NOMO-1 treated with DMSO at 0.1 percent for 48 hours (cell line): Measurements from ENCODE around the gene FBXO5.
"Not testable (repeated sequence)": the region's sequence is repeated elsewhere in the genome, so short reads cannot be mapped to it uniquely, and the experiment has no call there.

Source experiments
- DNase-seq: peaks from one replicate; lab custom pipeline; 2025; ENCODE audit not compliant: unreplicated experiment; lab: John Stamatoyannopoulos, UW

Gene FBXO5, protein sequence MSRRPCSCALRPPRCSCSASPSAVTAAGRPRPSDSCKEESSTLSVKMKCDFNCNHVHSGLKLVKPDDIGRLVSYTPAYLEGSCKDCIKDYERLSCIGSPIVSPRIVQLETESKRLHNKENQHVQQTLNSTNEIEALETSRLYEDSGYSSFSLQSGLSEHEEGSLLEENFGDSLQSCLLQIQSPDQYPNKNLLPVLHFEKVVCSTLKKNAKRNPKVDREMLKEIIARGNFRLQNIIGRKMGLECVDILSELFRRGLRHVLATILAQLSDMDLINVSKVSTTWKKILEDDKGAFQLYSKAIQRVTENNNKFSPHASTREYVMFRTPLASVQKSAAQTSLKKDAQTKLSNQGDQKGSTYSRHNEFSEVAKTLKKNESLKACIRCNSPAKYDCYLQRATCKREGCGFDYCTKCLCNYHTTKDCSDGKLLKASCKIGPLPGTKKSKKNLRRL

DNA sequence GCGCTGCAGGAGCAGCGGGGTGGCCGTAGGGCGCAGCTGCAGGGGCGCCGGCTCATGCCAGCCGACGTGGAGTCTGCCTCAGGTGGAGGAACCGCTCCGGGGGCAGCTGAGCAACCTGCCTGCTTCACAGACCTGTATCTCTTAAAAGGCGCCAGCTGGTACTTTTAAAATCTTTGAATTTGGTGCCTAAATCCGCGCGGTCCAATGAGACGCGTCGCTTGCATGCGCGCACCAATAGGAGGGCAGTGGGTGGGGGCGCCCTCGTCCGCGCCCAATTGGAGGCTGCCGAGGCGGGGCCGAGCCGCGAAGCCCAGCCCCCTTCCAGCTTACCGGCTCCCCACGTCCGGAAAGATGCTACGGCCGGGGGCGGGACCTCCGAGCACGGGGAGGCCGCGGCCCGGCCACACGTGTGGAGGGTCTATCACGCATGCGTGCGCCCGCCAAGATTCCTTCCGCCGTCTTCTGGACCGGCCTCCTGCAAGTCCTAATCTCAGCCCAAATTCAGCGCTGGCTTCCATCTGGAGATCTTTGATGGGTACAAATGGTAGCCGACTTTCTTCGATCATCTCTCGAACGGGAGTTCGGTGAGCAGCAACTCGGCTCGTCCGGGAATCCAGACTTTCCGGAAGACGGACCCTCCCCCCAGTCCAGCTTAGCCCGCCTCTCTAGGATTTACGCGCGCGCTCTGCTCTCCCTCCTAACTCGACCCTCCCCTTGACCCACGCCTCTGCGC, at the start of gene FBXO5:
FBXO5 (minus strand) TSS at position 138 of the 733 bp plus-strand sequence; CDS start at position 56, 82 bp downstream.
- DNase-seq = peak; percentile 95

DNA sequence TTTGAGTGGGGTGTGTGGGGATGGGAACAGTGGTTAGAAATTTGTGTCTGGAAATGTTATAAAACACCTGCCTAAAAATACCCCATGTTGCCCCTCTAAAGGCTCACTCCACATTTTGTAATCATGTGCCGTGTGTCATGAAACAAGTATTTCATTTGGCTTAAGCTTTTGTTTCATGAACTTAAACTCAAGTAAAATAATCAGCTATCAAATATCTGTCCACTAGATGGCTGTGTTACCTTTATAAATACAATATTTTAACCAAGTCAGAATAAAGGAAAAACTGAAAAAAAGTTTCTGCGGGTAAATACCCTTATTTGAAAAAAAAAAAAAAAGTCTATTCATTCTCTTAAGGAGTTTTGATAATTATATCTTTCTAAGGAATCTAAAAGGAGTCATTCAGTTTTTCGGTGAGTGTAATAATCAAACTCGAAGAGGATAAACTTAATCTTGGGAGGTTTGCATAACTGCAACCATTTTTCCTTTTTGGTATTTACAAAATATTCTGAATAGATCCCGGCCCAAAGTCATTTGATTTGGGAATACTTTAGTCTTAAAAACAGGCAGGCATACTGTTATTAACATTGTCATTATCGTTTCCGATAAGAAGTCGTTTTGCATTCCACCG, 49.5 kb upstream of the FBXO5 start:
- DNase-seq = peak; percentile 37

DNA sequence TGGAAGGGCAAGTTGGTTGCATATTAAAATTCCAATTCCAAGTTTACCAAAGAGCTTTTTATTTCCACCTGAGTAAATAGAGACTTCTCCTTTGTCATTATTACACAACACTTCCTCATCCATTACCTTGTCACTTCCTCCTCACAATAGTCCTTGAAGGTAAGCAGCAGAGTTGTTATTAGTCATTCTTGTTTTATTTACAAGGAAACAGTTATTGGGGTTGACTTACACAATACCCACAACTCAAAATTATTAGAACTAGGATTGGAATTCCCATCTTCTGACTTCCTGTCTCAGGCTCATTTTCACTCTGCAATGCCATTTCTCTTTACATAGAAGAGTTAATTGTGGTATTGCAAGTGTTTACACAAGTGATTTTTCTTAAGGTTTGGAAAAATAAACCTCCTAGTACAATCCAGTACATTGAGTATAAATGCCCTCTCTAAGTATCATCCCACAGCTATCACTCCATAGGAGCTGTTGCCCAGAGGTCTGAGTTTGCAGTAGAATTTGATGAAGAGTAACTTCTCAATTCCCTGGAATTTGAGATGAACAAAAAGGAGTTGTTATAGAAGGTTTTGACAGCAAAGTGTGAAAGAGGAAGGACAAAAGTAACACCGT, 48.6 kb upstream of the FBXO5 start:
- no peak for DNase-seq

DNA sequence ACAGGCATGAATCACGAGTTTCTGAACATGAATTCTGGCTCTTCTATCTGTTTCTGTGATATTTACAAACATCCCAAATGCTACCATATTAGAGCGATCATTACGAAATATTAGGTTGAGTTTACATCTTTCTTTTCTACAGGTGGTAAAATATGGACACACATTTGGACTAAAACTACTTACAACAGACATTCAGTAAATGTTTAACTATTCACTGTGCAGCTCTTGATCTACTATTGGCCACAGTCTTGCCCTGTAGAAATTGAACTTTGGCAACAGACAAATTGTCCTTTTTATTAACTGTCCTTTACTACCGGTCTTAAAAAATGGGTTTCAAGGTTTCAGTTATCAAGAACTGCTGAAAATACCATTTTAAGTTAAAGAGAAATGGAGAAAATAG, 46.1 kb upstream of the FBXO5 start:
- DNase-seq = no peak

DNA sequence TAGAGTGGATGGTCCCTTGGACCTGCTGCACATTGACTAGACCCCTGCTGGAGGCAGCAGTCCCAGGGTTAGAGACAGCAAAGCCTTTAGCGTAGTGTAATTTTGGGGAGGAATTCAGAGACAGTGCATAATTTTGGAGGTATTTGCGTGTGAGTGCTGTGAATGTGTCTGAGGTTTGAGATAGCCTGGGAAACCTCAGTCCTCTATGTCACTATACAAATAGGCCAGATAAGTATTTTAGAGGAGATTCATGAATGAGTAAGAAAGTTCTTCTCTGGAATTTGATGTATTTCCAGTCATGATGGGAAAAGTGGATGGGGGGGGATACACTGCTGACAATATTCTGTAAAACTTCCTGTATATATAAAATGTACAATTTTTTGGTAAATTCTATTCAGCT, 45.4 kb upstream of the FBXO5 start:
- no peak for DNase-seq

DNA sequence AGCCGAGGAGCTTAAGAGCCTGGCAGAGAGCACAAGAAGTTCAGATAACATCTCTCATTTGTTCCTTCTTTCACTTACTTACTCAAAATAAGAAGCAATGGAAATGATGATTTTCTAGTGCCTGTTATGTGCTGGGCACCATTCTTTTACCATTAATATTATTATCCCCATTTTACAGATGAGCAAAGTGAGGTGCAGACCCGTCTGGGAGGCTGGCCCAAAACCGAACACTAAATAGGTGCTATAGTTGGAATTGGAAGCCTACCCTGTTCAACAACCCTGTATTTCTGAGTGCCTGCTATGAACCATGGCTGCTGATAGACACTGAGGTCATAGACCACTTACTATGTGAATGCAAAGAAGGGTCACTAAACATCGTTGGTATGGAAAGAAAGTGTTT, 44.6 kb upstream of the FBXO5 start:
- DNase-seq = no peak

DNA sequence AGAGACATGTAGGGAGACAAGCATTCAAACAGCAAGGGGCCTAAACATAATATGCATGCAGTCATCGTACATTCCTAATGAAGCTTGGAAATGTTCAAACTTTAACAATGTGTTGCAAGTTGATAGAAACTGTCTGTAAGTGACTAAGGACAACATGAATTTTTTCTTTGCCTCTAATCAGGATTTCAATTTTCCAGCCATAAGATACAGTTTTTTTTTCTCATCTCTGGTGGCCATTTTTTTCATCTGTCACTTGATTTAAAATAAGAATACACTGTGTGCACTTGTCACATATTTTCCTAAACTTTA, 41.8 kb upstream of the FBXO5 start:
- no peak for DNase-seq

DNA sequence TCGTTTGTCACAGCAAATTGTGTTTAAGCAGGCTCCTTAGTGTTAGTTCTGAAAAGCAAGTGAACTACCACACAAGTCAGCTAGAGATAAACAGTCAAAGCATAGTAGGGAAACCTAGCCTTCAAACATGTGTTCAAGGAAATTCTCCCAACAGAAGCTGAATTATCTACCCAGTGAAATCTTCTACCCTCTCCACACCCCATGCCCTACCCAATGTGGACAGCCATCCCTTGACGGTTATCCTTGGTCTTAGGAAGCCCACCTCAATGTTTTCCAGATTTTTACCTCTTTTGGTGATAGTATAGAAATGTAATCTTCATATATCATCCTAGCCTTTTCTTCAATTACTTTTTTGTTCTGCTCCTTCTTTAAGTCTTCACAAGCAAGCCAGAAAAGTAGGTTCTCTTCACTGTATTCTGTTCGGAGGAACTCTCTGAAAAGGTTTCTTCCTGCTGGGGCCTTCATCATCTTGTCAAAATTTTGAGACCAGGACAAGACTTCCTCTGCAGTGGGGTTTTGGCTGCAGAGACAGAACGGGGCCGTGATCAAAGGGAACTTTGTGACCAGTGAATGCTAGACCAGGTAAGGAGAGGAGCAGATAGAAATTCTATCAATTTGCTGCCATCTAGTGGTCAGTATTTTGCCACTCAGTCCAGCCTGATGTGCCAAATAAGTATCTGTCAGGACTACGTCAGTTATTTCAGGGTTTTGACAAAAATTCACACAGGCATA, 41.3 kb upstream of the FBXO5 start:
- DNase-seq = peak; percentile 43

DNA sequence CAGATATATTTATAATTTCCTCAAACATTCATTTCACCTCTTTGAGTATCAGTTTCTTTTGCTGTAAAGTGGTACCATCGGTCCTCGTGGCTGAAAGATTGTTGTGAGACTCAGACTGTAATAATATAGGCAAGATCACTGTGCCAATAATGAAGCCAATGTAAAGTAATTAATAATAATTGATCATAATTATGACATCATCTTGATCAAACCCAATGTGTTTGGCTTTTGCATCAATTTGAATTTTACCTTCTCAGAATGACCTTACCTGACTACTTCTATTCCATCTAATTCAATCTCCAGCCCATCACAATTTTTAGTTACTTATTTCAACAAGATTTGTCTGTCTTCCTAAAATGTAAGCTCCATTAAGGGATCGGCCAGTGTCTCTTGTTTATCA, 35.5 kb upstream of the FBXO5 start:
- no peak for DNase-seq

DNA sequence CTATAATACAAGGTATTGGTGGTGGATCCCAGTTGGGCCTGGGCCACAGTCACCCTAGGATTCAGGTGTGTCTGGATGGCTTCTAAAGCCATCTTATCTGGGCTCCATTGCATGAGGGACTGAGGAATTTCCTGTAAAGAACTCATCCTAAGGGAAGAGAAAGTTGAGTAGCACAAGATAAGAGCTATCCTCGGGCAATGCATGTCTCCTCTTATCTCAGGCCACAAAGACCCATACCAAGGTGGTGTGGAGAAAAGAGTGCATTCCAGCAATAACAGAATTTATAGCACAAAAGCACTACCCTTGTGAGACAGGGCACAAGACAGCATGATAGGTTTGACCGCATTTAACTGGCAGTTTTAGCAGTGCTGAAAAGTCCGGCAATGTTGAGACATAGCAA, 34.0 kb upstream of the FBXO5 start:
- DNase-seq = no peak

DNA sequence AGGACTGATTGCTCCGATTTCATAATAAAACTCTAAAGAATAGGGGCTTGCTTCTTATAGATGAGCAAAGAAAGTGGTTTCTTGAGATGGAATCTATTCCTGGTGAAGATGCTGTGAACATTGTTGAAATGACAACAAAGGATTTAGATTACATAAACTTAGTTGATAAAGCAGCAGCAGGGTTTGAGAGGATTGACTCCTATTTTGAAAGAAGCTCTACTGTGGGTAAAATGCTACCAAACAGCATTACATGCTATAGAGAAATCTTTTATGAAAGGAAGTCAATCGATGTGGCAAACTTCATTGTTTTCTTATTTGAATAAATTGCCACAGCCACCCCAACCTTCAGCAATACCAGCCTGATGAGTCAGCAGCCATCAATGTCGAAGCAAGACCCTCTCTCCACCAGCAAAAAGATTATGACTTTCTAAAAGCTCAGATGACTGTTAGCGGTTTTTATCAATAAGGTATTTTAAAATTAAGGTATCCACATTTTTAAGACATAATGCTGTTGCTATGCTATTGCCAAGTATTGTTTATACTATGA, 32.3 kb upstream of the FBXO5 start:
- no peak for DNase-seq

DNA sequence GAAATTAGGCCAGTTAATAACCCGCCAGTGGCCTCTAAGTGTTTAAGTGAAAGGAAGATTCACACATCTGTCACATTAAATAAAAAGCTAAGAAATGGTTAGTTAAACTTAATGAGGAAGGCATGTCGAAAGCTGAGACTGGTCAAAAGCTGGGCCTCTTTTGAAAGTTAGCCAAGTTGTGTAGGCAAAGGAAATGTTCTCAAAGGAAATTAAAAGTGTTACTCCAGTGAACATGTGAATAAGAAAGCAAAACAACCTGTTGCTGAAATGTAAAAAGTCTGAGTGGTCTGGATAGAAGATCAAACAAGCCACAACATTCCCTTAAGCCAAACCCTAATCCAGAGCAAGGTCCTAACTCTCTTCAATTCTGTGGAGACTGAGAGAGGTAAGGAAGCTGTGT, 30.6 kb upstream of the FBXO5 start:
- DNase-seq = no peak

DNA sequence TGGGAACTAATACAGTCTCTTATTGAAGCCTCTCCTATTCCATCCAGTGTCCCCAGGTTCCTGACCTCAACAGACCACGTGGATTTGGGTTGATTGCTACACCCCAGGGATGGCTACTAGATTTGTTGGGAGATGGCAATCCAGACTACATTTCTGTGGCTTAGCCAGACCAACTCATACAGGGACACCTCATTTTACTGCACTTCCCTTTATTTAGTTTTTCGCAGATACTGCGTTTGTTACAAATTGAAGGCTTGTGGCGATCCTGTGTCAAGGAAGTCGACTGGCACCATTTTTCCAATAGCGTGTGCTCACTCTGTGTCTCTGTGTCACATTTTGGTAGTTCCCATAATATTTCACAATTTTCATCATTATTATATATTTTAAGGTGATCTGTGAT, 30.0 kb upstream of the FBXO5 start:
- no peak for DNase-seq

DNA sequence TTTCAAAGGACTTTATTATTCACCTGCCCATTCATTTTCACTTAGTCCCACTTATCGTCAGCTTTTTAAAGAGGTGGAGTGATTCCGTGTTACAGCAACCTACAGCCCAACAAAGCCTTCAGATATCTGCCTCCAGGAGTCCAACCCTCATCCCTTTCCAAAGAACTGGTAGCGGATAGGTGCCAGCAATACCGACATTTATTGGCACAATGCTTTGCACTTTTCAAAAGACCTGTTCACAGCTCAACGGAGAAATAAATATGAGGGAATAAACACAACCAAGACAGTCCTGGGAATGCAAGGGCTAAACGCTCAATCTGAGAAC, 20.5 kb upstream of the FBXO5 start:
- no peak for DNase-seq

DNA sequence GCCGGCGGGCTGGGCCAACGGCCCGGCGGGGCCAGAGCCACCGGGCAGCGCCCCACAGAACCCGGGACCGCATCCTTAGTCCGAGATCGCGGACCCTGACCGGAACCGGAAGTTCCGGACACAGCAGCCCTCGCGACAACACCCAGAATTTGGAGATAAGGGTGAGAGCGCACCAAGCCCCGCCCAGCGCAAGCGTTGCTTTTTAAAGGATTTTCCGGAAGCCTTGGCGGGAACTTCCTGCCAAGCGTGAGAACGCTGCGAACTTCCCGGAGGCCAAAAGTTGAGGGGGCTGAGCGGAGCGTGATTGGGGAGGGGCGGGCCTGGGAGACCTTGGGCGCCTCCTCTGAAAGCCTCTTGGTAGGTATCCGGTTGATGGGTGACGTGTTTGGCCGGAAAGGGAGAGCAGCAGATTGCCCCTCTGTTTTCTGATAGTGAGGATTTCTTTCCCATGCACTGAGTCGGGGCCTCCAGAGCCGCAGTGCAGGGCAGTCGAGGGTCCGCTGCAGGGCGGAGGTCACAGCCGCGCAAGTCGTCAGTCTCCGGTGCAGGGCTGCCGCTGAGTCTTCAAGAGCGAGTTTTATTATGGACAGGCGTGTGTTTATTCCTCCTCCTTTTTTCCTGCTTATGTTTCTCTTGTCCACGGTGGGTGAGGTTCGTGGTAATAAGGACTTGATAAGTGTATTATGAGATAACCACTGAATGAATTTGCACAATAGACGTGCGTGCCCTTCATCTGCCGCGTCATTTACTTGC, 19.9 kb upstream of the FBXO5 start, which contains the start of gene MTRF1L:
MTRF1L (minus strand) TSS at position 97 of the 753 bp plus-strand sequence; CDS start at position 73, 24 bp downstream.
- peak; percentile 90 for DNase-seq

DNA sequence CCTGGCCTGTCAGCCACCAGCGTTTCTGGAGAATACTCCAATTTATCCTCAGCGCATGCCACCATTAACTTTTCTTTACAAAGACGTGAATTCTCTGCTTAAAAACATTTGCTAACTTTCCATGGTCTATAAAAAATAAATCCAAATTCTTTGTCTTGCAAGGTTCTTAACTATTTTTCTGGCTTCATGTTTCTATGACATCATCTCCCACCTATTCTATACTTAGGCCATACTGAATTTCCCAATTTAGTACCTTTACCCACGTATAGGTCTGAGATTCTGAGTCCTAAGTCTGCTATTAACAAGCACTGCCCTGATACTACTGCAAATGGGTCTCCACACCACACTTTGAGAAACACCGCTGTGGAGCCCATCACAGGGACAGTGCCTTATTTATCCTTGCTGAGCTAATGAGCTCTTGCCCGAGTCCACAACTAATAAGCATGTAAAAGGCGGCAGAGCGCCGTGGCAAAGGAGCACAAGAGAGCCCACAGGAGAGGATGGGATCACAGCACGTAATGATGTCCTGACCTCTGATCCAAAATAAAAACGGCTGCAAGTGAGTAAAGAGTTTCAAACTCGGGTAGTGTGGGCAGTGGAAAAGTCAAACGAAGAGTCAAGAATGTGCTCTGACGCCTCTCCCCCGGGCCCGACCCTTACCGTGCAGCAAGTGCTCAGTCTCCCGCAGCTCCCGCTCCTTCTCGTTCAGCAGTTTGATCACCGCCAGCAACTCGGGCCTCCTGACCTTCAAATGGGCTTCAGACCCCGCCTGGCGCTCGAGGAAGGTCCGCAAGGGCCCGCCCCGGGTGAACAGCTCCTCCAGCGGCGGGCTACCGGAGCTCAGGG, 19.1 kb upstream of the FBXO5 start:
- no peak for DNase-seq

DNA sequence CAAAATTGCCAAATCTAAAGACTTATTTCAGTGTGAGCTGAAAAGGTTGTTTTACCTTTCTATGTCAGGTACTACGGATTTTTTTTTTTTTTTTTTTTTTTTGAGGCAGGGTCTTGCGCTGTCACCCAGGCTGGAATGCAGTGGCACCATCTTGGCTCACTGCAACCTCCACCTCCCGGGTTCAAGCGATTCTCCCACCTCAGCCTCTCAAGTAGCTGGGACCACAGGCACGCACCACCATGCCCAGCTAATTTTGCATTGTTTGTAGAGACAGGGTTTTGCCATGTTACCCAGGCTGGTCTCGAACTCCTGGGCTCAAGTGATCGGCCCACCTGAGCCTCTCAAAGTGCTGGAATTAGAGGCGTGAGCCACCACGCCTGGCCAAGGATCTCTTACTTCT, 17.9 kb upstream of the FBXO5 start:
- not testable (repeated sequence) for DNase-seq

DNA sequence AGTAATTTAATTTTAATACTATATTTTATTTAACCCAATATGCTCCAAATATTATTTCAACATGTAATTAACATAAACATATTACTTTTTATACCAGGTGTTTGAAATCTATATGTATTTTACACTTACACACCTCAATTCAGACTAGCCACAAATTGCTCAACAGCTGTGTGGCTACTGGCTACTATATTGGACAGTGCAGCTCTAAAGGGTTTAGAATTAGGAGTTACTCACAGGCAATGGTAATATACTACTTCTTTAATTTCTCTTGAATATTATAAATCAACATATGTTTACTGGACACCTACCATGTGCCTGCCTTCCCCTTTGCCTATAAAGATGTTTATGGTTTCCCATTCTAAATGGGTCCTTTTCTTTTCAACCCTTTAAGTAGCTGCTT, 17.4 kb upstream of the FBXO5 start:
- DNase-seq = no peak

DNA sequence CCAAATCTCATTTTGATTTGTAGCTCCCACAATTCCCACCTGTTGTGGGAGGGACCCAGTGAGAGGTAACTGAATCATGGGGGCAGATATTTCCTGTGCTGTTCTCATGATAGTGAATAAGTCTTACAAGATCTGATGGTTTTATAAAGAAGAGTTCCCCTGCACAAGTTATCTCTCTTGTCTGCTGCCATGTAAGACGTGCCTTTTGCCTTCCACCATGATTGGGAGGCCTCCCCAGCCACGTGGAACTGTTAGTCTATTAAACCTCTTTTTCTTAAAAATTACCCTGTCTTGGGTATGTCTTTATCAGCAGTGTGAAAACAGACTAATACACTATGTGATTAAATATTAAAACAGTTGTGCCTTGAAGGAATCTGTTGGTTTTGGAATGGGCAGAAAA, 16.7 kb upstream of the FBXO5 start:
- DNase-seq = not testable (repeated sequence)
